ENCODE data around the gene SLC4A4. TPM values are rescaled to one million over a fixed set of nuclear protein-coding genes. Genes with fewer than 3 reads are reported as not detected.

Gene SLC4A4
- total and polyA plus RNA-seq, 8 donors = 17.0 to 55.9 (median 46.0) TPM

- intact Hi-C loops (cut with DNase I) = no loop called here
- ATAC-seq = no peak
- Histone ChIP-seq H3K9me3 (no peaks in the 10 kb centered on the region), H3K36me3 (no peaks in the 10 kb centered on the region), H3K4me3 (no peak overlapping the region), H3K27me3 (no peaks in the 10 kb centered on the region), H3K27ac (no peak overlapping the region), H3K4me1 (no peaks in the 10 kb centered on the region)
- no peak for TF ChIP-seq CTCF (IDR thresholded peaks at IDR 0.05)
- no peak for DNase-seq
These were observed 22.7 kb downstream of the SLC4A4 start for GRCh38 chr4:71361476-71361875.

- Histone ChIP-seq H3K36me3 (no peaks in the 10 kb centered on the region), H3K9me3 (no peaks in the 10 kb centered on the region), H3K4me3 (no peak overlapping the region), H3K4me1 (no peaks in the 10 kb centered on the region), H3K27ac (no peak overlapping the region), H3K27me3 (no peaks in the 10 kb centered on the region)
- ATAC-seq (no peak), DNase-seq (no peak)
- intact Hi-C loops (cut with DNase I) = no loop called here
- TF ChIP-seq CTCF (IDR thresholded peaks at IDR 0.05) = no peak
These were observed 27.9 kb downstream of the SLC4A4 start for GRCh38 chr4:71366766-71367165.

- no peak for ATAC-seq
- H3K27ac ChIP-seq = no peak overlapping the region
These were observed 28.7 kb downstream of the SLC4A4 start for GRCh38 chr4:71367546-71367945.

GRCh38 chr4:71368906-71369305, 30.1 kb downstream of the SLC4A4 start:
- intact Hi-C loops (cut with DNase I) = no loop called here
- Histone ChIP-seq H3K36me3 (no peaks in the 10 kb centered on the region), H3K4me3 (no peak overlapping the region), H3K4me1 (no peaks in the 10 kb centered on the region), H3K27me3 (no peaks in the 10 kb centered on the region), H3K9me3 (no peaks in the 10 kb centered on the region), H3K27ac (no peak overlapping the region)
- no peak for TF ChIP-seq CTCF (IDR thresholded peaks at IDR 0.05)
- DNase-seq (no peak), ATAC-seq (no peak)

More at GRCh38 chr4:71367546-71367945, 28.7 kb downstream of the SLC4A4 start:
- Histone ChIP-seq H3K27me3 (no peaks in the 10 kb centered on the region), H3K4me3 (no peak overlapping the region), H3K36me3 (no peaks in the 10 kb centered on the region), H3K4me1 (no peaks in the 10 kb centered on the region), H3K9me3 (no peaks in the 10 kb centered on the region)
- intact Hi-C loops (cut with DNase I) = no loop called here
- DNase-seq = no peak
- TF ChIP-seq CTCF (IDR thresholded peaks at IDR 0.05) = no peak

- H3K4me3 ChIP-seq = no peak overlapping the region
- intact Hi-C loops (cut with DNase I) = no loop called here
- H3K27me3 ChIP-seq = no peaks in the 10 kb centered on the region
- DNase-seq = no peak
- TF ChIP-seq CTCF (IDR thresholded peaks at IDR 0.05) = no peak
- ATAC-seq = no peak
- H3K36me3 ChIP-seq = no peaks in the 10 kb centered on the region
- no peak overlapping the region for H3K27ac ChIP-seq
- H3K9me3 ChIP-seq = no peaks in the 10 kb centered on the region
- no peaks in the 10 kb centered on the region for H3K4me1 ChIP-seq
These were observed 30.7 kb downstream of the SLC4A4 start for GRCh38 chr4:71369536-71369935.

Measured in left lung (tissue), 10 donors.